SK-N-SH (cell line): Measurements from ENCODE around the gene TREM2. TPM values are rescaled to one million over a fixed set of nuclear protein-coding genes. Genes with fewer than 3 reads are reported as not detected.

ENCODE experiments used
- CTCF ChIA-PET: fragments of 300-600, 350-600 bp; formaldehyde crosslinking; extraction: SDS; loops from one replicate; lab custom pipeline; 2021; lab: Yijun Ruan, JAX
- POLR2A ChIA-PET: fragments of 350-600 bp; sonication (Branson Sonifier 250); formaldehyde crosslinking; extraction: SDS; loops from one replicate; lab custom pipeline; 2020; ENCODE audit warnings: antibody characterized with exemption, inconsistent platforms; lab: Yijun Ruan, JAX
- DNase-seq: peaks from one replicate; pipeline ENCODE4 v3.0.0; 2012
- H2AFZ ChIP-seq: fragments of 200-600 bp; sonication (generic); 2 replicates; pipeline ENCODE4 v1.8.1; 2016; ENCODE audit warnings: antibody characterized with exemption, mild to moderate bottlenecking, low read depth
- H3F3A ChIP-seq: fragments of 200-600 bp; sonication (generic); replicated peaks from 2 replicates; pipeline ENCODE3; 2016; ENCODE audit warnings: antibody characterized with exemption, mild to moderate bottlenecking; ENCODE audit not compliant: insufficient read depth
- H3K27ac ChIP-seq, 2 experiments: fragments of 200-500 bp in 1 of 2; fragments of 200-600 bp in 1 of 2; sonication (Bioruptor generic) in 1 of 2; sonication (generic), shearing (Covaris generic) in 1 of 2; 2 replicates each; pipeline versions ENCODE4 v1.5.1 to v1.6.1; 2014 to 2016; ENCODE audit warnings: low read depth in 2 of 2, inconsistent platforms in 1 of 2, low read length in 1 of 2, mild to moderate bottlenecking in 1 of 2, mixed read lengths in 1 of 2
- H3K27me3 ChIP-seq: fragments of 200-600 bp; sonication (generic), shearing (Covaris generic); 2 replicates; pipeline ENCODE4 v1.6.1; 2016; ENCODE audit warnings: mixed run types; ENCODE audit not compliant: insufficient read depth
- H3K36me3 ChIP-seq, 2 experiments: fragments of 200-500 bp in 1 of 2; fragments of 200-600 bp in 1 of 2; sonication (Bioruptor generic) in 1 of 2; sonication (generic) in 1 of 2; replicated peaks in 1 of 2; 2 replicates each; pipeline versions ENCODE3 to v1.5.1; 2014 to 2016; ENCODE audit warnings: low read length in 1 of 2, mild to moderate bottlenecking in 1 of 2; ENCODE audit not compliant: insufficient read depth in 2 of 2, control insufficient read depth in 1 of 2
- H3K4me1 ChIP-seq, 2 experiments: fragments of 200-500 bp in 1 of 2; fragments of 200-600 bp in 1 of 2; sonication (Bioruptor generic) in 1 of 2; sonication (generic), shearing (Covaris generic) in 1 of 2; 2 replicates each; pipeline versions ENCODE4 v1.5.1 to v1.6.1; 2014 to 2016; ENCODE audit warnings: low read depth in 1 of 2, low read length in 1 of 2, mixed run types in 1 of 2; ENCODE audit not compliant: insufficient read depth in 2 of 2, control insufficient read depth in 1 of 2
- H3K4me2 ChIP-seq: fragments of 200-600 bp; sonication (generic), shearing (Covaris generic); 2 replicates; pipeline ENCODE4 v1.6.1; 2017; ENCODE audit warnings: mixed run types
- H3K4me3 ChIP-seq, 2 experiments: fragments of 200-500 bp in 1 of 2; fragments of 200-600 bp in 1 of 2; sonication (Bioruptor generic) in 1 of 2; sonication (generic), shearing (Covaris generic) in 1 of 2; 2 replicates each; pipeline versions ENCODE4 v1.5.1 to v1.8.1; 2014 to 2016; ENCODE audit warnings: low read depth in 2 of 2, inconsistent platforms in 1 of 2, low read length in 1 of 2, mild to moderate bottlenecking in 1 of 2, mixed read lengths in 1 of 2, moderate library complexity in 1 of 2
- H3K79me2 ChIP-seq: fragments of 200-600 bp; sonication (generic); 2 replicates; pipeline ENCODE4 v1.8.1; 2017; ENCODE audit warnings: mild to moderate bottlenecking; ENCODE audit not compliant: insufficient read depth
- H3K9ac ChIP-seq: fragments of 200-600 bp; sonication (generic); 2 replicates; pipeline ENCODE4 v1.6.1; 2017; ENCODE audit warnings: mixed run types
- H3K9me2 ChIP-seq: fragments of 200-600 bp; sonication (generic); 2 replicates; pipeline ENCODE4 v1.6.1; 2017; ENCODE audit warnings: mixed run types
- H3K9me3 ChIP-seq: fragments of 200-600 bp; sonication (generic); 2 replicates; pipeline ENCODE4 v1.6.1; 2017; ENCODE audit warnings: mixed run types, mild to moderate bottlenecking, moderate library complexity
- H4K20me1 ChIP-seq: fragments of 200-600 bp; sonication (generic); 2 replicates; pipeline ENCODE4 v1.6.1; 2017; ENCODE audit warnings: mild to moderate bottlenecking, mixed run types; ENCODE audit not compliant: insufficient read depth
- CHD2 ChIP-seq: fragments of 150-350 bp; IDR thresholded peaks from 2 replicates; pipeline ENCODE4 v1.6.1; 2018; ENCODE audit warnings: low read length; ENCODE audit not compliant: partially characterized antibody
- ELF1 ChIP-seq: IDR thresholded peaks from 2 replicates; pipeline ENCODE4 v1.4.0; 2012
- EP300 ChIP-seq, 2 experiments: IDR thresholded peaks; 2 replicates each; pipeline versions ENCODE4 v1.4.0 to v1.6.1; 2012; ENCODE audit warnings: borderline replicate concordance in 1 of 2, low read depth in 1 of 2, low read length in 1 of 2
- FOSL2 ChIP-seq: IDR thresholded peaks from 2 replicates; pipeline ENCODE4 v1.4.0; 2012; ENCODE audit warnings: low read depth, mild to moderate bottlenecking, moderate library complexity, borderline replicate concordance
- FOXJ3 ChIP-seq: sonication (generic); formaldehyde crosslinking; IDR thresholded peaks from 2 replicates; pipeline ENCODE4 v1.5.1; 2020; ENCODE audit warnings: mild to moderate bottlenecking, missing genetic modification reagents
- JUND ChIP-seq: IDR thresholded peaks from 2 replicates; pipeline ENCODE4 v1.4.0; 2012
- MXI1 ChIP-seq: IDR thresholded peaks from 2 replicates; pipeline ENCODE4 v1.6.1; 2012; ENCODE audit warnings: mild to moderate bottlenecking, low read depth, low read length, improper control_type of control experiment
- NRF1 ChIP-seq: IDR thresholded peaks from 2 replicates; pipeline ENCODE4 v1.6.1; 2012; ENCODE audit warnings: low read depth, mild to moderate bottlenecking, low read length
- RAD21 ChIP-seq: IDR thresholded peaks from 2 replicates; pipeline ENCODE4 v1.6.1; 2012; ENCODE audit warnings: mild to moderate bottlenecking, low read length
- REST ChIP-seq: IDR thresholded peaks from 2 replicates; pipeline ENCODE4 v1.6.1; 2012; ENCODE audit warnings: mild to moderate bottlenecking, low read depth, low read length, moderate library complexity
- SIN3A ChIP-seq: IDR thresholded peaks from 2 replicates; pipeline ENCODE4 v1.6.1; 2012; ENCODE audit warnings: low read depth, mild to moderate bottlenecking, low read length, moderate library complexity, borderline replicate concordance
- SMC3 ChIP-seq: IDR thresholded peaks from 2 replicates; pipeline ENCODE4 v1.6.1; 2012; ENCODE audit warnings: low read depth, low read length, improper control_type of control experiment
- TCF12 ChIP-seq: IDR thresholded peaks from 2 replicates; pipeline ENCODE4 v1.4.0; 2012
- USF1 ChIP-seq: IDR thresholded peaks from 2 replicates; pipeline ENCODE4 v1.4.0; 2012; ENCODE audit warnings: low read depth, borderline replicate concordance
- YY1 ChIP-seq: IDR thresholded peaks from 2 replicates; pipeline ENCODE4 v1.4.0; 2012; ENCODE audit warnings: low read depth, mild to moderate bottlenecking
- ZBTB33 ChIP-seq: IDR thresholded peaks from 2 replicates; pipeline ENCODE4 v1.4.0; 2012; ENCODE audit warnings: low read depth, borderline replicate concordance
- WGBS: methylation state at CpG from one replicate; pipeline ENCODE4 v1.1.6; 2017; ENCODE audit warnings: low lambda C conversion rate; 5-methylcytosine and 5-hydroxymethylcytosine counted together
- polyA plus RNA-seq, 3 experiments: library from polyadenylated mRNA; depleted of rRNA; stranded (reverse); fragments of >200 nt; gene quantifications; 2 replicates each; pipeline ENCODE4 v1.2.3, GENCODE V29; 2012
- TF ChIP-seq, protein P1 (sequence below): fragments of 150-350 bp; IDR thresholded peaks from 2 replicates; pipeline ENCODE4 v1.6.1; 2017; ENCODE audit warnings: antibody characterized with exemption, low read length, low read depth, borderline replicate concordance
- TF ChIP-seq, protein P2 (sequence below): IDR thresholded peaks from 2 replicates; pipeline ENCODE4 v1.4.0; 2012; ENCODE audit warnings: low read depth

Gene TREM2
- not detected in 2 replicates for polyA plus RNA-seq (2012; rRNA removed)
- polyA plus RNA-seq (2012; cell fraction: cytosol; rRNA removed), result not detected in 2 replicates
- polyA plus RNA-seq (2012; cell fraction: nucleus; rRNA removed), result not detected in 2 replicates

- no peaks in the 10 kb centered on the region for H3K9me2 ChIP-seq
- no peaks in the 10 kb centered on the region for H3F3A ChIP-seq
- H2AFZ ChIP-seq, result no peak within 1 kb of the TSS
- H3K9me3 ChIP-seq, result no peaks in the 10 kb centered on the region
- DNase-seq, result no peak
- no peaks in the 10 kb centered on the region for H3K4me1 ChIP-seq
- no peaks in the 10 kb centered on the region for H3K27me3 ChIP-seq
- no peak within 1 kb of the TSS for H3K4me3 ChIP-seq
- no peaks in the 10 kb centered on the region for H3K36me3 ChIP-seq
- TF ChIP-seq, protein P1, sequence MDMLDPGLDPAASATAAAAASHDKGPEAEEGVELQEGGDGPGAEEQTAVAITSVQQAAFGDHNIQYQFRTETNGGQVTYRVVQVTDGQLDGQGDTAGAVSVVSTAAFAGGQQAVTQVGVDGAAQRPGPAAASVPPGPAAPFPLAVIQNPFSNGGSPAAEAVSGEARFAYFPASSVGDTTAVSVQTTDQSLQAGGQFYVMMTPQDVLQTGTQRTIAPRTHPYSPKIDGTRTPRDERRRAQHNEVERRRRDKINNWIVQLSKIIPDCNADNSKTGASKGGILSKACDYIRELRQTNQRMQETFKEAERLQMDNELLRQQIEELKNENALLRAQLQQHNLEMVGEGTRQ, result no peak
- TF ChIP-seq SIN3A (no peak), YY1 (no peak), CHD2 (no peak), ELF1 (no peak), ZBTB33 (no peak), NRF1 (no peak), FOSL2 (no peak), SMC3 (no peak), RAD21 (no peak), USF1 (no peak), FOXJ3 (CRISPR knock-in tag) (no peak), EP300 (IDR thresholded peaks at IDR 0.05; ENCODE audit: borderline replicate concordance in 1 of 2, low read depth in 1 of 2, low read length in 1 of 2) (no peak), TCF12 (no peak), REST (no peak), JUND (no peak), MXI1 (no peak)
- TF ChIP-seq, protein P2, sequence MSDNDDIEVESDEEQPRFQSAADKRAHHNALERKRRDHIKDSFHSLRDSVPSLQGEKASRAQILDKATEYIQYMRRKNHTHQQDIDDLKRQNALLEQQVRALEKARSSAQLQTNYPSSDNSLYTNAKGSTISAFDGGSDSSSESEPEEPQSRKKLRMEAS, result no peak
- ChIA-PET POLR2A (no interaction called here), CTCF (no interaction called here)
- no peaks in the 10 kb centered on the region for H4K20me1 ChIP-seq
- H3K27ac ChIP-seq, result no peak within 1 kb of the TSS
- no peak within 1 kb of the TSS for H3K4me2 ChIP-seq
- no peaks in the 10 kb centered on the region for H3K79me2 ChIP-seq
- H3K9ac ChIP-seq, result no peak within 1 kb of the TSS
- 68% methylated on average over 5 of the region's 10 CpGs for WGBS
Observed at GRCh38 chr6:41162687-41163418, at the start of gene TREM2. TREM2 (minus strand) TSS chr6:41163116; CDS start chr6:41163082, 34 bp downstream.
